Gastrocnemius medialis (tissue), 4 donors: ENCODE data around the gene PAX8. TPM values are rescaled to one million over a fixed set of nuclear protein-coding genes. Genes with fewer than 3 reads are reported as not detected.
A peak's percentile ranks its signal among the peaks of the same experiment; 100 is the strongest.

Experiments
- ATAC-seq, 2 donors: fragments of 150-250 bp; one replicate each; pipeline ENCODE4 v1.9.1; 2016
- DNase-seq, 2 donors: peaks; one replicate each; pipeline ENCODE4 v3.0.0-alpha.2; 2019
- H3K27ac ChIP-seq, 4 donors: fragments of 200-600 bp; sonication (generic); 1 replicate in 1 of 4; 2 replicates in 3 of 4; pipeline ENCODE4 v1.5.1; 2016 to 2018; ENCODE audit warnings: mild to moderate bottlenecking in 2 of 4, moderate library complexity in 1 of 4
- H3K27me3 ChIP-seq, 3 donors: fragments of 200-600 bp; sonication (generic) in 2 of 3; 1 replicate in 1 of 3; 2 replicates in 2 of 3; pipeline versions ENCODE4 v1.5.1 to v1.6.0; 2016 to 2019; ENCODE audit warnings: mild to moderate bottlenecking in 1 of 3, moderate library complexity in 1 of 3
- H3K36me3 ChIP-seq, 2 donors: fragments of 200-600 bp; sonication (generic) in 1 of 2; one replicate each; pipeline ENCODE4 v1.5.1; 2017 to 2018
- H3K4me1 ChIP-seq, 2 donors: fragments of 200-600 bp; sonication (generic) in 1 of 2; one replicate each; pipeline ENCODE4 v1.5.1; 2016 to 2017; ENCODE audit warnings: mild to moderate bottlenecking in 2 of 2
- H3K4me3 ChIP-seq, 4 donors: fragments of 200-600 bp; sonication (generic) in 3 of 4; 1 replicate in 1 of 4; 2 replicates in 3 of 4; pipeline ENCODE4 v1.5.1; 2016 to 2019; ENCODE audit warnings: mild to moderate bottlenecking in 2 of 4
- H3K9me3 ChIP-seq, 3 donors: fragments of 200-600 bp; sonication (generic) in 2 of 3; 1 replicate in 1 of 3; 2 replicates in 2 of 3; pipeline ENCODE4 v1.5.1; 2016 to 2019
- CTCF ChIP-seq, 5 experiments: fragments of 450-650 bp in 3 of 5; fragments of 200-600 bp in 2 of 5; sonication (generic) in 2 of 5; IDR thresholded peaks in 4 of 5; conservative IDR thresholded peaks in 1 of 5; 1 replicate in 4 of 5; 2 replicates in 1 of 5; pipeline ENCODE4 v1.5.1; 2016 to 2019; ENCODE audit warnings: antibody characterized with exemption in 5 of 5, mild to moderate bottlenecking in 3 of 5, moderate library complexity in 3 of 5
- POLR2A ChIP-seq, 2 donors: fragments of 450-650 bp; IDR thresholded peaks; one replicate each; pipeline ENCODE4 v1.6.1; 2017; ENCODE audit warnings: antibody characterized with exemption in 2 of 2, mild to moderate bottlenecking in 2 of 2, moderate library complexity in 2 of 2
- in situ Hi-C, 4 donors: fragments of 200-750 bp; cut with MboI; loops; one replicate each; pipeline versions ENCODE4 v1.15.0 to v1.8.0; 2017; ENCODE audit warnings: low sequenced_read_pairs in 4 of 4
- intact Hi-C: fragments of 100-400 bp; cut with DNase I; formaldehyde crosslinking; loops from one replicate; pipeline ENCODE4 v1.15.1; 2023; ENCODE audit warnings: low total_unique reads
- total RNA-seq, 4 donors: library from RNA; depleted of rRNA; stranded (reverse); fragments of >200 nt; gene quantifications; one replicate each; pipeline versions ENCODE4 v1.1.0 to v1.2.3, GENCODE V29; 2016

Gene PAX8
- total RNA-seq, 4 donors from 2014 or later, result 0.27 to 8.7 (median 2.1) TPM

GRCh38 chr2:113211226-113212105 is 67.3 kb downstream of the PAX8 start:
- TF ChIP-seq CTCF (IDR thresholded peaks at IDR 0.05 in 4 of 5, conservative IDR thresholded peaks at IDR 0.05 in 1 of 5), result no peak
- peak in 1 of 2 donors; percentile 42 for TF ChIP-seq POLR2A (IDR thresholded peaks at IDR 0.05)
- Histone ChIP-seq H3K27me3 (no peaks in the 10 kb centered on the region), H3K4me1 (peaks cover 5 to 6% of the 10 kb centered on the region in 2 donors), H3K4me3 (peak overlapping the region in 1 of 4 donors; percentile 4), H3K9me3 (no peaks in the 10 kb centered on the region), H3K36me3 (no peaks in the 10 kb centered on the region), H3K27ac (peak overlapping the region; percentile 56 to 63 (median 58))
- in situ Hi-C loops (no loop called here), intact Hi-C loops (no loop called here)
- peak in 1 of 2 donors; percentile 53 for DNase-seq
- ATAC-seq, result peak; percentile 61 to 66

- H3K27ac ChIP-seq, result no peak overlapping the region
- in situ Hi-C loops, result no loop called here
Observed at GRCh38 chr2:113209646-113210171, 69.0 kb downstream of the PAX8 start.

GRCh38 chr2:113209011-113209645 is 69.6 kb downstream of the PAX8 start:
- in situ Hi-C loops, result no loop called here
- Histone ChIP-seq H3K36me3 (no peaks in the 10 kb centered on the region), H3K4me1 (peaks cover 5 to 6% of the 10 kb centered on the region in 2 donors), H3K9me3 (no peaks in the 10 kb centered on the region), H3K4me3 (no peak overlapping the region), H3K27me3 (no peaks in the 10 kb centered on the region), H3K27ac (no peak overlapping the region)
- no peak for TF ChIP-seq CTCF (IDR thresholded peaks at IDR 0.05 in 4 of 5, conservative IDR thresholded peaks at IDR 0.05 in 1 of 5)
- TF ChIP-seq POLR2A (IDR thresholded peaks at IDR 0.05), result no peak
- DNase-seq, result no peak
- intact Hi-C loops, result loop anchor here (10.0 kb wide), 1 partner anchor 76 kb away; no protein-coding TSS in a partner anchor
- no peak for ATAC-seq

More at GRCh38 chr2:113209646-113210171, 69.0 kb downstream of the PAX8 start:
- DNase-seq, result no peak
- H3K4me1 ChIP-seq, result peaks cover 5 to 6% of the 10 kb centered on the region in 2 donors
- intact Hi-C loops, result loop anchor here (10.0 kb wide), 1 partner anchor 75 kb away; no protein-coding TSS in a partner anchor
- H3K36me3 ChIP-seq, result no peaks in the 10 kb centered on the region
- no peaks in the 10 kb centered on the region for H3K9me3 ChIP-seq
- TF ChIP-seq POLR2A (IDR thresholded peaks at IDR 0.05), result no peak
- no peak for TF ChIP-seq CTCF (IDR thresholded peaks at IDR 0.05 in 4 of 5, conservative IDR thresholded peaks at IDR 0.05 in 1 of 5)
- no peak overlapping the region for H3K4me3 ChIP-seq
- no peaks in the 10 kb centered on the region for H3K27me3 ChIP-seq
- no peak for ATAC-seq

GRCh38 chr2:113208396-113208795 is 70.3 kb downstream of the PAX8 start:
- ATAC-seq (no peak), DNase-seq (no peak)
- in situ Hi-C loops, result no loop called here

More at GRCh38 chr2:113208396-113208795, 70.3 kb downstream of the PAX8 start:
- Histone ChIP-seq H3K36me3 (no peaks in the 10 kb centered on the region), H3K27me3 (no peaks in the 10 kb centered on the region), H3K4me1 (peaks cover 5 to 6% of the 10 kb centered on the region in 2 donors), H3K4me3 (no peak overlapping the region), H3K27ac (no peak overlapping the region), H3K9me3 (no peaks in the 10 kb centered on the region)
- intact Hi-C loops, result loop anchor here (10.0 kb wide), 1 partner anchor 76 kb away; no protein-coding TSS in a partner anchor
- TF ChIP-seq CTCF (IDR thresholded peaks at IDR 0.05 in 4 of 5, conservative IDR thresholded peaks at IDR 0.05 in 1 of 5) (no peak), POLR2A (IDR thresholded peaks at IDR 0.05) (no peak)
